Hematopoietic multipotent progenitor cell treated with erythropoietin and hydrocortisone succinate and interleukin-3 and kit ligand, for 8 days (in vitro differentiated cells): ENCODE results near the gene ZSCAN5A.
A peak's percentile ranks its signal among the peaks of the same experiment; 100 is the strongest.
"Not testable (repeated sequence)": the region's sequence is repeated elsewhere in the genome, so short reads cannot be mapped to it uniquely, and the experiment has no call there.

Experiments used
- DNase-seq: peaks from one replicate; pipeline ENCODE4 v3.0.0-alpha.2; 2015

ZSCAN5A gene

DNA sequence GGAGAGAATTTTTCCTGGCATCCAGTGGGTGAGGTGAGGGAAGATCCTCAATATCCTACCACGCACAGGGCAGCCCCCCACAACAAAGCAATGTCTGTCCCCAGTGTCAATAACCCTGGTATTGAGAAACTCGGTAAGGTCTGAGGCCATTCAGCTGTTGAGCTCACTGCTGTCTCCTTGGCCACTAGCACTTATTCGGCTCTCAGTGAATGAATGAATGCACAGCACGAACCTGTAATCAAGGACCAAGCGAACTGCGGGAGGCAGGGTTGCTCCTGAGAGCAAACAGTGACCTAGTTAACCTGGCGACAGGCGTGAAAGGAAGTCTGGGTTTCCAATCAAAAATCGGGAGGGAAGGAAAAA, 640 bp downstream of the ZSCAN5A start:
- no peak for DNase-seq

DNA sequence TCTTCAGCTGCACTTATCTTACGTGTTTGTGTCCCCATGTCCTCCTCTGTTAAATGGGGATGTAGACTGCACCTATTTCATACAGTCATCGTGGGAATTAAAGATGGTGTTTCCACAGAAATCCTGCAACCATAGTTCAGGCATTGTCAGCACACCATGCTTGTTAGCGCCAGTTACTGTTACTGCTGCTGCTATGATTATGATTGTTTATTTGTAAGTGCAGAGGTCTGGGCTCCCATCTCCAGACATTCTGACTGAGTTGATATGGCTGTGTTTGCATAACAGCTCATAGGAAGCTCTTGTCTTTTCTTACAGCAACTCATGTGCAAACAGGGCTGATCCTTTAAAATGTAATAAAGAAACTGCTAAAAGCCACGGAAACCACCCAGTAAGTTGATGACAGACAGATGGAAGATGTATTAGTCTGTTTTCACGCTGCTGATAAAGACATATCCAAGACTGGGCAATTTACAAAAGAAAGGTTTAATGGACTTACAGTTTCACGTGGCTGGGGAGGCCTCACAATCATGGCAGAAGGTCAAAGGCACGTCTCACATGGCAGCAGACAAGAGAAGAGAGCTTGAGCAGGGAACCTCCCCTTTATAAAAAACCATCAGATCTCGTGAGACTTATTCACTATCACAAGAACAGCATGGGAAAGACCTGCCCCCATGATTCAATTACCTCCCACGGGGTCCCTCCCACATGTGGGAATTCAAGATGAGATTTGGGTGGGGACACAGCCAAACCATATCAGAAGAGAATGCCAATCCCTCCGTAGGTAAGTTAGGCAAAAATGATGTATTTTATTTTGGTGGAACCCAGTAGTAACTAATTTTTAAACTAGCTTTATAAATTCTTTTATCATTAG, 1.6 kb downstream of the ZSCAN5A start:
- DNase-seq = peak; percentile 50

DNA sequence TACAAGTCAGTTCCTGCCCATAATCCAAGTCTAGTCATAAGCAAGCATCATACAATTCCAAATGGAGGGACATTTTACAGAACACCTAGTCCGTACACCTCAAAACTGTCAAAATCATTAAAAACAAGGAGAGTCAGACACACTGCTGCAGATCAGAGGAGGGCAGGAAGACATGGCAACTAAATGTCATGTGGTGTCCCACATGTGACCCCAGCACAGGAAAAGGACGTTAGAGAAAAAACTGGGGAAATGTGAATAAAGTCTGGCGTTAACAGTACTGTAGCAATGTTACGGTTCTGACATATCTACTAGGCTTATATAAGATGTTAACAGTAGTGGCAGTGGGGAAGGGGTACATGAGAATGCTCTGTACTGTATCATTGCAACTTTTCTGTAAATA, 2.3 kb downstream of the ZSCAN5A start:
- no peak for DNase-seq

DNA sequence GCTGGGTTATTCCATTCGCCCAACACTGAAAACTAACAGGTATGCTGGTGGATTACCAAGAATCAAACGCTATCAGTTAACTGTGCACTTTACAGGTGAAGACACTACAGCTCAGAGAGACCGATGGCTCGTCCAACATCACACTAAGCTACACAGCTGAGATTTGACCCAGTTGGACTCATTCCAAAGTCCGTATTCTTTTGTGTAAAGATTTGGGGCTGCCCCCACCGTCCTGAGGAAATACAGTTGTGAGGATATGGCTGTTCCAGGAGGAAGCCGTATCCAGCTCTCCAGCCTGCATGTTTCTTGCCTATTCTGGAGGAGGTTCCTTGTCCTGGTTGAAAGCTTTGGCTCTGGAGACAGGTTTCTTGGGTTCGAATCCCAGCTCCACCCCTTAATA, 4.2 kb downstream of the ZSCAN5A start:
- DNase-seq = no peak

DNA sequence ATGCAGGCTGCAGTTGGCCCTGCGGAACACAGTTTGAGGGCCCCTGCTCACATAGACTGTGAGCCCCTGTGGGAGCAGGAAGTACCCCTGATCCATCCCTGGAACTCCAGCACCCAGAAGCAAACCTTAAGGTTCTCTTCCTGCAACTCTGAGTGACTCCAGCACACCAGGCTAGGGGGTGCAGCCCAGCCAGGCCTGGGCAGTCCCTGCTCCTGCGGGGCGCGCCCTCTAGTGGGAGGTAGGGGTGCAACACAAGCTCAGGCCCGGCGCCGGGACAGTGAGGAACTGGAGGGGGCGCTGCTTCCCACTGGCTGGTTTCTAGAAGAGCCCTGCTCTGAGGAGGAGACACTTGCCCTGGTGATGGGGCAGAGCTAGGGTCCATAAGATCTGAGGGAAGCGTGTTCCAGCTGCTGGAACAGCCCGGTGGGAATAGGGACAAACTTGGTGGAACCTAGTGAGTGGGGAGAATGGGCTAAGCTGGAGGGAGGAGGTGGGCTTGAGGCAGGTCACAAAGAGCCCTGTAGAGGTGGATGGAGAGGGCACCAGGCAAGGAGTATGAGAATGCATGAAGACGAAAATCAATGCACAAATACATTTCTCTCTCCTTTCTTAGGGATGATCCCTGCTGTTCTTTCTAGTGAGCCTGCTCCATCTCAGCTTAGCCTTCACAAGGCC, 5.0 kb downstream of the ZSCAN5A start:
- peak; percentile 76 for DNase-seq

DNA sequence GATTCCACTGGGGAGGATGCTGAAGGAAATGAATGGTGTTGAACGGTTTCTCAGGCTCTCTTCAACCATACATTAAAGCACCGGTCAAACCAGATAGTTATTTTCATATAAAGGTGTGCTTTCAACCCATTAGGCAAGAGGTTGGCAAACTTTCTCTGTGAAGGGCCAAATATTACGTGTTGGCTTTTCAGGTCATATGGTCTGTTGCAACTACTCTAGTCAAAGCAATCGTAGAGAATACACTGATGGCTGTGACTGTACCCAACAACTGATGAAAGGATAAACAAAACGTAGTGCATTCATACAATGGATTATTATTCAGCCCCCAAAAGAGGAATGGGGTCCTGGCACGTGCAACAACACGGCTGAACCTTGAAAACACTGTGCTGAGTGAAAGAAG, 5.8 kb downstream of the ZSCAN5A start:
- DNase-seq = no peak

DNA sequence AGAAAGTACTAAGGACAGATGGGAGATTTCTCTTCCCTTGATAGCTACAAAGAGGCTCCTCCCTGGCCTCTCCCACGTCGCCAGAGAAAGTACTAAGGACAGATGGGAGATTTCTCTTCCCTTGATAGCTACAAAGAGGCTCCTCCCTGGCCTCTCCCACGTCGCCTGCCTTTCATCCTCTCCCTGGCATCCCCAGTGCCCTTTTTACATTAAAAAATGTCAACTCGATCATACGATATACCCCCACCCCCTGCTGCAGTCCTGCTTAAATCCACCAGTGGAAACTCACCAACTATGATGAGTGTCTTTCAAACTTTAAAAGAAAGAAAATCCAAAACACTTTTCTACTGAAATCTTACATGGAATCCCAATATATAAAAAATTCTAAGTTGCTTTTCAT, 7.6 kb downstream of the ZSCAN5A start:
- not testable (repeated sequence) for DNase-seq

DNA sequence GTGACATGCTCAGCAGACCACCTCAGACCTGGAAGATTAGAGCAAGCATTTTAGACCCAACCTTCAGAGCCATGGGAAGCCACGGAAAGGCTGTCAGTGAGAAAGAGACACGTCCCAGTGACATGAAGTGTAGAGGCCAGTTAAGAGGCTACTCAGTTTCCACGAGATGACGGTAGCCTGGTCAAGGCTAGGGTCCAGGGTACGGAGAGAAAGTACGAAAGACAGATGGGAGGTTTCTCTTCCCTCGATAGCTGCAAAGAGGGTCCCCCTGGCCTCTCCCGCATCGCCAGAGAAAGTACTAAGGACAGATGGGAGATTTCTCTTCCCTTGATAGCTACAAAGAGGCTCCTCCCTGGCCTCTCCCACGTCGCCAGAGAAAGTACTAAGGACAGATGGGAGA, 8.6 kb downstream of the ZSCAN5A start:
- DNase-seq = no peak

DNA sequence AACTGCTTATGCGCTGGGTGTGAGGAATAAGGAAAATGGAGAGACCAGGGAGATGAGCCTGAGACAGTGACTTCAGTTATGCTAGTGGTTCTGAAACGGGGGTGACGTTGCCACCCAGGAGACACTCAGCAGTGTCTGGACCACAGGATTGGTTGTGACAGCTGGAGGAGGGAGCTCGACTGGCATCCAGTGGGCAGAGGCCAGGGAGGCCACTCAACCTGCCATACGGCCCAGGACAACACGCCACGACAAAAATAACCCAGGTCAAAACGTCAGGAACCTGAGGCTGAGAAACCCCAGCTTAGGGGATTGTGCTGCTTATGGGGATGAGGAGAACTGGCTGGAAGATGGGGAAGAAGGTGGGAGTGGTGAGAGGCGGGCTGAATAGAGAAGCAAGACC, 10.4 kb downstream of the ZSCAN5A start:
- DNase-seq = no peak

DNA sequence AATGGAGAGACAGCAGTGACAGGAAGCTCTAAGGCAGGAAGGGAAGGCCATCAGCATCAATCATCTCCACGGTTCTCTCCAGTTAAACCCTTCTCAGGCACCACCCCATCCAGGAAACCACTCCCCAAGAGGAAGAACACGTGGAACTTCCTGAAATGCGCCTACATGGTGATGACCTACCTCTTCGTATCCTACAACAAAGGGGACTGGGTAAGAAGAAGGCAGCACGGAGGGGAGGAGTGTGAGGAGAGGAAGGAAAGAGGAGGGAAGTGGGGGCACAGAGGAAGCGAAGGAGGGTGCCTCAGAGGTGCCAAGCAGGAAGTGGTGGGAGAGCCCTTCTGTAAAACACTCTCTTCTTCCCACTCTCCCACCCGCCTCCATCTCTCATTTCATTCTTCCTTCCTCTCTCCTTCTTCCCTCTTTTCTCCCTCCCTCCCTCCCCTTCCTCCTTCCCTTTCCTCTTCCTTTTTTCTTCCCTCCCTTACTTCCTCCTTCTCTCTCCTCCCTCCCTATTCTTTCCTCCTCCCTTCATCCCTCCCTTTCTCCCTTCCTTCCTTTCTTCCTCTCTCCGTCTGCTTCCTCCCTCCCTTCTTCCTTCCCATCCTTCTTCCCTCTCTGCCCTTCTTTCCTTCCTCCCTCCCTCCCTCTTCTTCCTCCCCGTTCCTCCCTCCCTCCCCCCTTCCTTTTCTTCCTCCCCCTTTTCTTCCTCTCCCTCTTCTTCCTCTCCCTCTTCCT, 12.6 kb downstream of the ZSCAN5A start:
- DNase-seq = no peak

DNA sequence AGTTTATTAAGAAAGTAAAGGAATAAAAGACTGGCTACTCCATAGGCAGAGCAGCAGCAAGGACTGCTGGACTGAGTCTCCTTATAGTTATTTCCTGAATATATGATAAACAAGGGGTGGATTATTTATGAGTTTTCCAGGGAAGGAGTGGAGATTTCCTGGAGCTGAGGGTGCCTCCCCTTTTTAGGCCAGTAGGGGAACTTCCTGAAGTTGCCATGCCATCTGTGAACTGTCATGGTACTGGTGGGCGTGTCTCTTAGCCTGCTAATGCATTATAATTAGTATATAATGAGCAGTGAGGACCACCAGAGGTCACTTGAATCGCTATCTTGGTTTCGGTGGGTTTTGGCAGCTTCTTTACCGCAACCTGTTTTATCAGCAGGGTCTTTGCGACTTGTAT, 13.5 kb downstream of the ZSCAN5A start:
- peak; percentile 71 for DNase-seq

DNA sequence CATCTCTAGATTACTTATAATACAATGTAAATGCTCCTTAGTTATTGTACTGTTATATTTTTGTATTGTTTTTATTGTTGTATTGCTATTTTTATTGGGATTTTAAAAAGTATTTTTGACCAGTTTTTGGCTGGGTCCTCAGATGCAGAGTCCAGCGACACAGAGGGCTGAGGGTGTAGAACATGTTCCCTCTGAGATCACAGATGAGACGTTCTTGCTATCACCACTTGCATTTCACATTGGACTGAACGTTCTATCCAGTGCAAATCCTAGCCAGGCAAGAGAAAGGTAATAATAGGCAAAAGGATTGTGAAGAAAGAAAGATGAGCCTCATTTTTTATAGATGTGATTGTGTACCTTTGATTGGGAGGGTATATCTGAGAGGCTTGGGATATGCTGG, 15.0 kb downstream of the ZSCAN5A start:
- no peak for DNase-seq

DNA sequence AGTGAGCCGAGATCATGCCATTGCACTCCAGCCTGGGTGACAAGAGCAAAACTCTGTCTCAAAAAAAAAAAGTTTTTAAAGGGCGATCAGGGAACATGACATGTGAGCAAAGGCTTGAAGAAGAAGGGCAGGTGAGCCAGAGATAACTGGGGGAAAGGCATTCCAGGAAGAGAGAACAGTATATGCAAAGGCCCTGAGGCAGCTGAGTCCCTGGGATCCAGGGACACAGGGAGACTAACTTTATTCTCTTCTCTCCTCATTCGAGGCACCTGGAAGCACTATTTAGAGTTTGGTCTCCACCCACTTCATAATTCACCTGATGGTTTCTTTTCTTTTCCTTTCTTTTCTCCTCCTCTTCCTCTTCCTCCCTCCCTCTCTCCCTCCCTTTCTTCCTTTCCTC, 17.6 kb downstream of the ZSCAN5A start:
- no peak for DNase-seq

DNA sequence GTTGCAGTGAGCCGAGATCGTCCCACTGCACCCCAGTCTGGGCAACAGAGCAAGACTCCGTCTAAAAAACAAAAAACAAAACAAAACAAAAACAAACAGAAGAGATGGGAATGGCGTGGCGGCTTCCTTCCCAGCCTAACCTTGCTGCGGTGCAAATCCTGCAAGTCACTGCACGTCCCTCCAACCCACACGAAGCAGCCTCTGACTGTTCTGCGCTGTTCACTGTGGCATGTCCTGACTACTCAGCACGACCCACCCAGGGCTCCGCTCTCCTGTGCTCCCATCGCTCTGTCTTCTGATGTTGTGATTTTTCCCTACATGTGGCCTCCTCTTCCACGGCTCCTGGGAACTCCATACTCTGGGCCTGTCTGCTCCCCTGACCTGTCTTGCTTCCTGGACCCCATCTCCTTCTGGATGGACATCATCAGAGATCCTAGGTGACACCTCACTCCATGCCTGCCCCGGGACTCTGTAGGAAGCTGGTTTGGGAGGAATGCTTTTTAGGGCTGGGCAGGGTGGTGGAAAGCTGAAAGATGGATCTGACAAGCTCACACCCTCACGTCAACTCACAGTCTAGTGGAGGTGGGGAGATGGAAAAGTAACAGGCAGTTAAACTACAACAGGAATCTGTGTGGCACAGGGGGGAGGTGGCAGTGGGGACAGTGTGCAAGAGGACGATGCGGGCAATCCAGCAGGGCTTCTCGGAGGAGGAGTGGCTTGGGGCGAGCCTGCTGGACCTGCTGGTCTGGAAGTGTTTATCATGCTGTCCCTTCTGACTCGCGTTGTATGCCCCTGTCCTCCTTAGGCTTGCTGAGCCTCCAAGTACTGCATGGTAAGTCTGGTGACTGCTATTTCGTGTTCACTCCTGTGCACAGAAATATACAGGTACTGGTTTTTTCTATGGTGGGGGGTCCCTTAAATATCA, 18.8 kb downstream of the ZSCAN5A start:
- DNase-seq = no peak

DNA sequence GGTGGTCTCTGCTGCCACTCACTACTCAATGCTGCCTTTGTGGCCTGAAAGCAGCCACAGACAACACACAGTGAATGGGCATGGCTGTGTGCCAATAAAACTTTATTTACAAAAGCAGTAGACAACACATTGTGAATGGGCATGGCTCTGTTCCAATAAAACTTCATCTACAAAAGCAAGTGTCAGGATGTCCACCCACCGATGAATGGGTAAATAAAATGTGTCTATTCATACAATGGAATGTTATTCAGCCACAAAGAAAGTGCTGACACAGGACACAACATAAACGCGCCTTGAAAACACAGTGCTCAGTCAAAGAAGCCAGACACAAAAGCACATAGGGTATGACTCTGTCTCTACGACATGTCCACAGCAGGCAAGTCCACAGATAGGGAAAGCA, 20.1 kb downstream of the ZSCAN5A start:
- DNase-seq = no peak

DNA sequence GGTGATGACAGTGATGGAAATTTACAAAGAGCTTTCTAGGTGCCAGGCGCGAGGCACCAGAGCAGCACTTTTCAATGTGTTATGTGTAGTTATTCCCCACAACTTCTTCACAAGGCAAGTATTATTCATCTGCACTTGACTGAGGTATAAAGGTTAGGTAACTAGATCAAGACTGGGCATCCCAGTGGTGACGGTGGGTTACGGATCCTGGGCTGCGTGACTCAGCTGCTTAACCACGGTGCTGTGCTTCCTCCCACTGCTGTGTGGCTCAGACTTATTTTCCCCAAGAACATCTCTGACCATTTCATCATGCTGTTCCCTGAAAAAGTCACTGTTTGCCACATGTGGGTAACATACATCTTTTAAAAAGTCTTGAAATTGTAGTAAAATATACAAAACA, 22.8 kb downstream of the ZSCAN5A start:
- no peak for DNase-seq

DNA sequence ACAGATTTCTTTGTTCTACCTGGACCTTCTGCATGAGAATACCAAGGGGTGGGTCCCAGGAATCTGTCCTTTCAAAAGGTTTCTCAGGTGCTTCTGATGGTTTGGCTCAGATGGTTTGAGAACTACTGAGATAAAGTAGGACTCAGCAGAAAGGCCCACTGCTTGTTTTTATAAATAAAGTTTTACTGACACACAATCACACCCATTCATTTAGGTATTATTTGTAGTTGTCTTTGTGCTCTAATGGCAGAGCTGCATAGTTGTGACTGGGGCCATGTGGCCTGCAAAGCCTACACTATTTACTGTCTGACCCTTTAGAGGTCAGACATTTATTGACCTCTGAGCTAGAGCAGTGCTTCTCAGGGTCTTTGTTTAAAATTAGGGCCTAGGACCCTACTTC, 24.5 kb downstream of the ZSCAN5A start:
- DNase-seq = no peak

DNA sequence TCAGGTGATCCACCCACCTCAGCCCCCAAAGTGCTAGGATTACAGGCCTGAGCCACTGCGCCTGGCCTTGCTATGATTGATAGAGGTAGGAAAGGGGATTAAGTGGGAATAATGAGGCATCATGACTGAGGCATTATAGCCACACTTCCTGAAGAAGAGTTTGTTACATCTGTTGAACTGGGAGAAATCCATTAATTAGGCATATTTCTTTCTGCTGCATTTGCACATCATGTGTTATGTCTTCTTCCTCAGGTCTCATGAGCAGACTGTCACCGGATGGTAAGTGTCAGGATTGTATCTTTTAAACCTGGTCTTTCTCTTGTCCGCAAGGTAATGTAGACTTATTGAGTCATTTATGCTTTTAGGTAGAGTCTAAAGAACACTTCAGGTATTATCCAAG, 29.9 kb downstream of the ZSCAN5A start:
- DNase-seq = no peak

DNA sequence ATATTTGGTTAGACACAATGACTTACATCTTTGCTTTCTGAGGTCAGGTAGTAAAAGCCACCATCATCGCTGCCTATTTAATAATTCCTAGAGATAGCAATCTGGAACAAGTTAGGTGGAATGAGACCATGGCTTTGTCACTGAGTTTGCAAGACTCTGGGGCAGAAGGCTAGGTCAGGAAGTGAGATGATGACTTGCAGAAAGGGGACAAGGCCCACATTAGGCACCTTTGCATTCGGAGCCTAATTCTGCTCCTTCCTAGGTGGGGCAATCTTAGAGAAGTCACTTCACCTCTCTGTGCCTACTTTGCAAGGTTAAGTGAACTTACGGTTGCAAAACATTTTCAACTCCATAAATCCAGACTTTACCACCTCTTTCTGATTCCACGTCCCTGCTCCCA, 31.8 kb downstream of the ZSCAN5A start:
- no peak for DNase-seq

DNA sequence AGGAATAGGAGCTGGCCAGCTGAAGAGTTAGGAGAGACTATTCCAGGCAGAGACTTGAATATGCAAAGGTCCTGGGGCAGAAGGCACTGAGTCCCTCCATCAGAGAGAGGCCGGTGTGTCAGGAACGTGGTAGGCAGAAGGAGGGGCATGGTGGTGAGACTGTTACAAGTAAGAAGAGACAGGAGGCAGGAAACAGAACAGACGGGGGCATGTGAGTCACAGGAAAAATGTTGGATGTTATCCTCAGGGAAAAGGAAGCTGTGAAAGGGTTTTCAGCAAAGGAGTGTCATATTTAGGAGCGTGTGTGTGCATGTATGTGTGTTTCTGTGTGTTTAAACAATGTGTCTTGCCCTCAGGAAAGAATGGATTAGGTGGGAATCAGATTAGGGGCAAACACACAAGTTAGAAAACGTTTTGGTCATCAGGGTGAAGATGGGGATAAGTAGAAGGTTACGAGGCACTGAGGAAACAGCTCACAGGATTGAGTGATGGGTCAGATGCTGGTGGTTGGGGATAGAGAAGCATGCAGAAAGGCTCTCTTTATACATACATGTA, 41.0 kb downstream of the ZSCAN5A start:
- no peak for DNase-seq

DNA sequence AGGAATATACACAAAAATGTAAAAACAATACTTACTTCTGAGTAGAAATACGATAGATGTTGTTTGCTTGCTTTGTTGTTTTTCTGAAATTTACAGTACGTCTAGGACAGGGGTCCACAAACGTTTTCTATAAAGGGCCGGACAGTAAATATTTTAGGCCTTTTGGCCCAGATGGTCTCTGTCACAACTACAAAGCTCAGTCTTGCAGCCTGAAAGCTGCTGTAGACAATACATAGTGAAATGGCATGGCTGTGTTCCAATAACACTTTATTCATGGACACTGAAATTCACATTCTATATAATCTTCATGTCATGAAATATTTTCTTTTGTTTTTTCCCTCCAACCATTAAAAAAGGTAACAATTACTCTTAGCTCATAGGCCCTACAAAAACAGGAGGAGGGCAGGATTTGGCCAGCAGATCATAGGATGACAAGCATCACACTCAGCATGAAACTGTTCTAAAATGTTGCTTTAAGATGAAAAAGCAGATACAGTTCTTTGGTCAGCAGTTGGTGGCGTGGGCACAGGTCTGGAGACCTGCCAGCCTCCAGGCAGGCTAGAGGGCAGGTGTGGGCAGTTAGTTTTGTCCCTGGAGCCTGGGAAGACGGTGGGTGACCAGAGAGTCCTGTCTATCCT, 42.4 kb downstream of the ZSCAN5A start, which contains the start of gene EDDM13:
Gene EDDM13 (plus strand): TSS at position 588 of the 638 bp plus-strand sequence. CDS start 87 bp downstream, outside the sequence.
- DNase-seq = no peak

DNA sequence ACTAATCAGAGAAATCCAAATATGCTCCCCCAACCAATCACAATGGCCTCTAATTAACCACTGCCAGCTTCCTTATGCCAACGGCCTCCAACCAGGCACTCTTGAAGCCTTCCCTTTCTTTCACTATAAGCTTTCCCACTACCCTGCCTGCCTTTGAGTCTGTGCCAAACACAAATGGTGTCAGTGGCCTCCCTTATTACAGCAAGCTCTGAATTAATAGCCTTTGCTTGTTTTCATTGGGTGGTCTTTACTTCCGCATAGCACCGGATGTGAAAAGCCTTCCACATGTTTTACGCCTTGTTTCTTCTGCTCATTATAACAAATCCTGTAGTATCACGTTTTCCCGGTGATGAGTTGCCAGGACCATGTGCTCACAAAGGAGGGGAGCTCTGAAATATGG, 43.5 kb downstream of the ZSCAN5A start:
- DNase-seq = no peak
